Measurements from ENCODE around the gene MAP3K5. TPM values are rescaled to one million over a fixed set of nuclear protein-coding genes. Genes with fewer than 3 reads are reported as not detected.

Gene MAP3K5
- total and polyA plus RNA-seq, 9 of the 15 experiments (the other 6 are each of a cell fraction or from before 2014, with no cell fraction given), result 2.2 to 13.0 (median 9.9) TPM

DNA sequence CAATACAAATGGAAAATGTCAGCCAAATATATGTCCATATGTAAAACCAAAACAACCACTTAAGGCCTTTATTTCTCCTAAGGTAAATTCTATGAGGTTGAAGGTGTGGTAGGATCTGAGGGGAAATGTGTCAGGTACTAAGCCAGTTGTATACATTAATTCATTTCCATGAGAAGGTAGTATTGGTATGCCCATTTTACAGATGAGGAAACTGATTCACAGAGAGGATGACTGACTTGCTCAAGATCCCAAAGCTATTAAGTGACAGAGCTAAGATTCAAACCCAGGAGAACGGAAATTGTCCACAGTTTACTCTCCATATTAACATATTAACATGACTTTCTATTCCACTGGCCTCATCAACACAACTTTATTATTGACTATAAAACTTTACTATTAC lies 177.9 kb downstream of the MAP3K5 start:
- intact Hi-C loops (cut with micrococcal nuclease), result no loop called here
- ATAC-seq, result no peak
- TF ChIP-seq BCOR (IDR thresholded peaks at IDR 0.05) (peak; percentile 73; the same call in 1 of the 2 replicates), RFX5 (IDR thresholded peaks at IDR 0.05; ENCODE audit: low read depth, low read length) (no peak), KDM1A (IDR thresholded peaks at IDR 0.05) (peak in 1 of 2 experiments; percentile 51; a peak in 3 of 4 replicates), ARNT (IDR thresholded peaks at IDR 0.05) (no peak), HDAC6 (IDR thresholded peaks at IDR 0.05; ENCODE audit: low read depth, low read length) (no peak), FOXK2 (conservative IDR thresholded peaks at IDR 0.05 in 1 of 2, IDR thresholded peaks at IDR 0.05 in 1 of 2; ENCODE audit: low read depth in 2 of 2) (no peak), POLR2A (conservative IDR thresholded peaks at IDR 0.05) (no peak), ZKSCAN8 (CRISPR knock-in tag; IDR thresholded peaks at IDR 0.05) (no peak), KAT7 (CRISPR knock-in tag; IDR thresholded peaks at IDR 0.05; ENCODE audit: borderline replicate concordance) (no peak), HNRNPH1 (optimal IDR thresholded peaks at IDR 0.05; ENCODE audit: low read depth, low read length) (no peak), IFI16 (CRISPR knock-in tag; IDR thresholded peaks at IDR 0.05) (no peak), GABPA (tag; conservative IDR thresholded peaks at IDR 0.05; ENCODE audit: low read depth) (no peak), TAF15 (IDR thresholded peaks at IDR 0.05; ENCODE audit: low read depth, low read length) (no peak), SLC30A9 (CRISPR knock-in tag; IDR thresholded peaks at IDR 0.05) (no peak), TOE1 (IDR thresholded peaks at IDR 0.05; ENCODE audit: borderline replicate concordance) (no peak), TOE1 (CRISPR knock-in tag; IDR thresholded peaks at IDR 0.05; ENCODE audit: borderline replicate concordance, low read depth) (no peak), CEBPZ (IDR thresholded peaks at IDR 0.05; ENCODE audit: borderline replicate concordance, low read depth, low read length) (no peak), ARID2 (IDR thresholded peaks at IDR 0.05) (no peak), RBM25 (IDR thresholded peaks at IDR 0.05; ENCODE audit: low read depth, low read length, severe bottlenecking) (peak; percentile 99), SAP30 (IDR thresholded peaks at IDR 0.05; ENCODE audit: borderline replicate concordance, insufficient read depth, low read depth, low read length, poor library complexity, severe bottlenecking) (no peak), HSF4 (CRISPR knock-in tag; IDR thresholded peaks at IDR 0.05; ENCODE audit: borderline replicate concordance) (no peak)
- TF ChIP-seq, protein P1, sequence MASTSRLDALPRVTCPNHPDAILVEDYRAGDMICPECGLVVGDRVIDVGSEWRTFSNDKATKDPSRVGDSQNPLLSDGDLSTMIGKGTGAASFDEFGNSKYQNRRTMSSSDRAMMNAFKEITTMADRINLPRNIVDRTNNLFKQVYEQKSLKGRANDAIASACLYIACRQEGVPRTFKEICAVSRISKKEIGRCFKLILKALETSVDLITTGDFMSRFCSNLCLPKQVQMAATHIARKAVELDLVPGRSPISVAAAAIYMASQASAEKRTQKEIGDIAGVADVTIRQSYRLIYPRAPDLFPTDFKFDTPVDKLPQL (IDR thresholded peaks at IDR 0.05; ENCODE audit: extremely low read depth, insufficient read length), result no peak

More for the DNA sequence above, 177.9 kb downstream of the MAP3K5 start:
- DNase-seq (ENCODE audit: extremely low read depth in 1 of 4, low spot score in 3 of 4) (no peak), FAIRE-seq (no peak)
- Histone ChIP-seq H3K9me3 (replicated peaks; ENCODE audit: control insufficient read depth, insufficient read depth, low read depth, low read length) (no peaks in the 10 kb centered on the region), H3K4me1 (replicated peaks in 1 of 2; ENCODE audit: control insufficient read depth in 2 of 2, insufficient read depth in 2 of 2, low read length in 2 of 2) (peaks cover 10 to 17% of the 10 kb centered on the region in 2 experiments), H3K79me2 (ENCODE audit: control insufficient read depth, insufficient read depth, low read length) (no peaks in the 10 kb centered on the region), H2AFZ (ENCODE audit: low read depth, low read length) (no peak overlapping the region), H3K4me2 (ENCODE audit: insufficient read depth, low read length) (no peak overlapping the region), H3K27me3 (ENCODE audit: control insufficient read depth in 2 of 2, insufficient read depth in 2 of 2, low read length in 2 of 2) (no peaks in the 10 kb centered on the region), H3K4me3 (no peak overlapping the region), H3K27ac (ENCODE audit: extremely low read depth, low read depth, low read length) (no peak overlapping the region), H3K36me3 (ENCODE audit: control insufficient read depth, insufficient read depth, low read length) (peaks cover 13% of the 10 kb centered on the region; the same call in 2 of the 3 replicates), H3K9me1 (ENCODE audit: control insufficient read depth, insufficient read depth, low read length) (peaks cover 3% of the 10 kb centered on the region), H4K20me1 (replicated peaks; ENCODE audit: control insufficient read depth, insufficient read depth, low read length) (no peaks in the 10 kb centered on the region; the same call in 1 of the 2 replicates), H3K9ac (ENCODE audit: insufficient read depth in 1 of 2, low read depth in 2 of 2, low read length in 2 of 2) (no peak overlapping the region)
- in situ Hi-C loops (cut with MboI), result no loop called here
- POLR2A ChIA-PET, result interaction anchor here (1.2 kb wide), 1 partner anchor 8 kb away, joined by 4 read pairs; no protein-coding TSS in a partner anchor
- CTCF ChIA-PET (ENCODE audit: low intra/inter-chr PET ratio), result no interaction called here
- 38% methylated on average over 1 of the region's 1 CpG for WGBS (ENCODE audit: insufficient coverage, low coverage, missing lambda C conversion rate)
- BruUV-seq (replicated peaks), result no TSS peak
